ENCODE measurements around the gene ERAS.

The ERAS gene

GRCh38 chrX:48826135-48826875, at the start of gene ERAS:
TSS of gene ERAS (plus strand) at chrX:48826513. CDS start at chrX:48829124, 2,611 bp downstream.
- in situ Hi-C loops (cut with HindIII; ENCODE audit: low sequenced_read_pairs) = no loop called here

GRCh38 chrX:48776818-48777439, 49.4 kb upstream of the ERAS start:
- in situ Hi-C loops (cut with HindIII; ENCODE audit: low sequenced_read_pairs) = no loop called here

GRCh38 chrX:48779399-48779798, 46.9 kb upstream of the ERAS start:
- in situ Hi-C loops (cut with HindIII; ENCODE audit: low sequenced_read_pairs) = no loop called here

GRCh38 chrX:48781705-48782104, 44.6 kb upstream of the ERAS start:
- in situ Hi-C loops (cut with HindIII; ENCODE audit: low sequenced_read_pairs) = no loop called here

GRCh38 chrX:48782216-48782615, 44.1 kb upstream of the ERAS start:
- in situ Hi-C loops (cut with HindIII; ENCODE audit: low sequenced_read_pairs) = no loop called here

- in situ Hi-C loops (cut with HindIII; ENCODE audit: low sequenced_read_pairs) = no loop called here
Observed at GRCh38 chrX:48782795-48783194, 43.5 kb upstream of the ERAS start.

GRCh38 chrX:48784726-48785125, 41.6 kb upstream of the ERAS start:
- in situ Hi-C loops (cut with HindIII; ENCODE audit: low sequenced_read_pairs) = no loop called here

GRCh38 chrX:48785186-48785539, 41.1 kb upstream of the ERAS start:
- in situ Hi-C loops (cut with HindIII; ENCODE audit: low sequenced_read_pairs) = no loop called here

GRCh38 chrX:48785540-48786214, 40.6 kb upstream of the ERAS start:
- in situ Hi-C loops (cut with HindIII; ENCODE audit: low sequenced_read_pairs) = no loop called here

- in situ Hi-C loops (cut with HindIII; ENCODE audit: low sequenced_read_pairs) = no loop called here
Observed at GRCh38 chrX:48786341-48786800, 39.9 kb upstream of the ERAS start, which contains the start of gene GATA1. TSS of gene GATA1 (plus strand) at chrX:48786590. CDS start at chrX:48791110, 4,520 bp downstream.

- in situ Hi-C loops (cut with HindIII; ENCODE audit: low sequenced_read_pairs) = no loop called here
Observed at GRCh38 chrX:48786825-48787504, 39.3 kb upstream of the ERAS start.

- in situ Hi-C loops (cut with HindIII; ENCODE audit: low sequenced_read_pairs) = no loop called here
Observed at GRCh38 chrX:48787505-48788443, 38.5 kb upstream of the ERAS start.

GRCh38 chrX:48789366-48790220, 36.7 kb upstream of the ERAS start:
- in situ Hi-C loops (cut with HindIII; ENCODE audit: low sequenced_read_pairs) = no loop called here

- in situ Hi-C loops (cut with HindIII; ENCODE audit: low sequenced_read_pairs) = no loop called here
Observed at GRCh38 chrX:48790477-48790876, 35.8 kb upstream of the ERAS start.

GRCh38 chrX:48791063-48791820, 35.1 kb upstream of the ERAS start:
- in situ Hi-C loops (cut with HindIII; ENCODE audit: low sequenced_read_pairs) = no loop called here

GRCh38 chrX:48792219-48792618, 34.1 kb upstream of the ERAS start:
- in situ Hi-C loops (cut with HindIII; ENCODE audit: low sequenced_read_pairs) = no loop called here

GRCh38 chrX:48793935-48794334, 32.4 kb upstream of the ERAS start:
- in situ Hi-C loops (cut with HindIII; ENCODE audit: low sequenced_read_pairs) = no loop called here

- in situ Hi-C loops (cut with HindIII; ENCODE audit: low sequenced_read_pairs) = no loop called here
Observed at GRCh38 chrX:48794340-48794910, 31.9 kb upstream of the ERAS start.

Data from DLD1 (cell line).